ENCODE data around the gene DPH5. TPM values are rescaled to one million over a fixed set of nuclear protein-coding genes. Genes with fewer than 3 reads are reported as not detected.

The DPH5 gene, protein sequence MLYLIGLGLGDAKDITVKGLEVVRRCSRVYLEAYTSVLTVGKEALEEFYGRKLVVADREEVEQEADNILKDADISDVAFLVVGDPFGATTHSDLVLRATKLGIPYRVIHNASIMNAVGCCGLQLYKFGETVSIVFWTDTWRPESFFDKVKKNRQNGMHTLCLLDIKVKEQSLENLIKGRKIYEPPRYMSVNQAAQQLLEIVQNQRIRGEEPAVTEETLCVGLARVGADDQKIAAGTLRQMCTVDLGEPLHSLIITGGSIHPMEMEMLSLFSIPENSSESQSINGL
- total RNA-seq, result 22.2 and 27.1 TPM in 2 replicates

DNA sequence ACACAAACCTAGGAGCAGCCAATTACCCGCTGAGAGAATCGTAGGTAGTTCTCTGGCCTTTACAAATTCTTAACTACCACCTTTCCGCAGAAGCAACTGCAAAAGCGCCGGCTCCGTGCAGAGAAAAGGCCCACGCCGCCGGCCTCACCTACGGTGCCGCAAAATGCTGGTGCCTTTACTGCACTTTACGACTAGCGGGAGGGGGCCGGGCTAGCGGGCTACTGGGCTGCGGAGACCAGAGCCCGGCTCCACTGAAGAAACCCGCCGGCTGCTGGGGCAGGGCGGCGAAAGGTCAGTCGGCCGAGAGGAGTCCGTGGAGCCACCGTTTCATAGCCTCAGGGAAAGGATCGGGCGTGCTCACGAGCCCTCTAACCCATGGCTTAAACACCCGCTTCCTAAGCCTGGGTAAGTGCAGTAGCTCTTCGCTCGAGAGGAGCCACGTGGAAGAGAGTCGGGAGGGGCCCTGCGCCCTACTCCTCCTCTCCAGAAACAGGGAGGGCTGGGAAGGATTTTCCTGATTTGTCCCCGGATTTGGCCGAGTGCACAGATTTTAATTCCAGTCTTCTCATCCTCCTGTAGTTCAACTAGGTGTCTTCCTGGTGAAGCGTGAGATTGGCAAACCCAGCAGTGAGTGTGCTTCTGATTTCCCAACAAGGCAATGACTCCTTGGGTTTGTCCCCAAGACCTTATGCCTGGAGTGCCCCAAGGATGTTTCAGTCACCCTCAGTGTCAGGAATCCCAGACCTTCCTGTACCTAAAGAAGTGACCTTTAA lies at the start of gene DPH5:
Gene DPH5, minus strand, starts transcription at position 128 of the 773 bp plus-strand sequence. CDS start 341 bp downstream, outside the sequence.

Other genes starting within 250 kb of the DPH5 start
- 4.3 and 5.1 TPM in 2 replicates for gene EXTL2, start 130.9 kb downstream of the DPH5 start, total RNA-seq
- gene SLC30A7, start 129.7 kb downstream of the DPH5 start, total RNA-seq, result 24.5 and 38.1 TPM in 2 replicates
- gene S1PR1, start 211.2 kb upstream of the DPH5 start, total RNA-seq, result 0.21 and 0.96 TPM in 2 replicates